ENCODE results near the gene PLAGL1. TPM values are rescaled to one million over a fixed set of nuclear protein-coding genes. Genes with fewer than 3 reads are reported as not detected.
"Not testable (repeated sequence)": the region's sequence is repeated elsewhere in the genome, so short reads cannot be mapped to it uniquely, and the experiment has no call there.

The PLAGL1 gene
- total and polyA plus RNA-seq, 3 experiments from 2014 or later: 2.3 to 18.8 (median 17.8) TPM

GRCh38 chr6:143928853-143929252 is 79.2 kb downstream of the PLAGL1 start:
- Histone ChIP-seq H3K4me3 (ENCODE audit: low read length) (no peak overlapping the region), H3K4me1 (ENCODE audit: insufficient read depth, low read length) (no peaks in the 10 kb centered on the region), H3K27ac (ENCODE audit: low read depth, low read length) (no peak overlapping the region), H3K36me3 (ENCODE audit: insufficient read depth, low read length) (no peaks in the 10 kb centered on the region), H3K27me3 (ENCODE audit: insufficient read depth, low read length, poor library complexity, severe bottlenecking) (no peaks in the 10 kb centered on the region), H3K9me3 (ENCODE audit: low read length) (no peaks in the 10 kb centered on the region)
- CTCF ChIA-PET: no interaction called here
- no peak for DNase-seq
- peaks cover 12 to 23% (median 17%) of the 10 kb centered on the region in 5 donors for H3K9me3 Mint-ChIP-seq
- H3K4me1 Mint-ChIP-seq: no peaks in the 10 kb centered on the region
- H3K27ac Mint-ChIP-seq: no peak overlapping the region
- H3K4me3 Mint-ChIP-seq: no peak overlapping the region
- peaks cover 2 to 28% of the 10 kb centered on the region in 2 donors for H3K27me3 Mint-ChIP-seq
- POLR2A ChIA-PET: no interaction called here
- peaks cover 1 to 38% (median 3%) of the 10 kb centered on the region in 3 donors for H3K36me3 Mint-ChIP-seq

GRCh38 chr6:143917026-143917425 is 91.0 kb downstream of the PLAGL1 start:
- H3K4me1 ChIP-seq (ENCODE audit: insufficient read depth, low read length); H3K27me3 ChIP-seq (ENCODE audit: insufficient read depth, low read length, poor library complexity, severe bottlenecking); DNase-seq; H3K4me1 Mint-ChIP-seq; H3K27ac ChIP-seq (ENCODE audit: low read depth, low read length); H3K36me3 ChIP-seq (ENCODE audit: insufficient read depth, low read length); H3K27ac Mint-ChIP-seq; H3K9me3 ChIP-seq (ENCODE audit: low read length); POLR2A ChIA-PET; H3K4me3 Mint-ChIP-seq; H3K27me3 Mint-ChIP-seq; H3K4me3 ChIP-seq (ENCODE audit: low read length): not testable (repeated sequence)
- CTCF ChIA-PET: interaction anchor here (0.6 kb wide), 1 partner anchor 155 kb away, joined by 3 read pairs; no protein-coding TSS in a partner anchor
- peaks cover 22 to 37% (median 28%) of the 10 kb centered on the region in 5 donors for H3K9me3 Mint-ChIP-seq
- peaks cover 1 to 42% (median 7%) of the 10 kb centered on the region in 3 donors for H3K36me3 Mint-ChIP-seq

- DNase-seq: no peak
- Mint-ChIP-seq H3K4me3 (no peak overlapping the region), H3K27ac (no peak overlapping the region), H3K4me1 (no peaks in the 10 kb centered on the region), H3K36me3 (peaks cover 4 to 62% (median 5%) of the 10 kb centered on the region in 3 donors), H3K9me3 (peaks cover 22 to 37% (median 31%) of the 10 kb centered on the region in 5 donors), H3K27me3 (peaks cover 9 to 12% of the 10 kb centered on the region in 2 donors)
- Histone ChIP-seq H3K27me3 (ENCODE audit: insufficient read depth, low read length, poor library complexity, severe bottlenecking) (no peaks in the 10 kb centered on the region), H3K9me3 (ENCODE audit: low read length) (no peaks in the 10 kb centered on the region), H3K36me3 (ENCODE audit: insufficient read depth, low read length) (no peaks in the 10 kb centered on the region), H3K4me1 (ENCODE audit: insufficient read depth, low read length) (no peaks in the 10 kb centered on the region), H3K27ac (ENCODE audit: low read depth, low read length) (no peak overlapping the region), H3K4me3 (ENCODE audit: low read length) (no peak overlapping the region)
- CTCF ChIA-PET: no interaction called here
- POLR2A ChIA-PET: no interaction called here
Observed at GRCh38 chr6:143912671-143913070, 95.4 kb downstream of the PLAGL1 start.

- H3K4me1 ChIP-seq (ENCODE audit: insufficient read depth, low read length): no peaks in the 10 kb centered on the region
- ChIA-PET POLR2A (no interaction called here), CTCF (no interaction called here)
- no peaks in the 10 kb centered on the region for H3K9me3 ChIP-seq (ENCODE audit: low read length)
- DNase-seq: no peak
- H3K9me3 Mint-ChIP-seq: peaks cover 21 to 32% (median 25%) of the 10 kb centered on the region in 5 donors
- H3K36me3 ChIP-seq (ENCODE audit: insufficient read depth, low read length): no peaks in the 10 kb centered on the region
- H3K27ac Mint-ChIP-seq: no peak overlapping the region
- no peaks in the 10 kb centered on the region for H3K27me3 ChIP-seq (ENCODE audit: insufficient read depth, low read length, poor library complexity, severe bottlenecking)
- H3K4me3 ChIP-seq (ENCODE audit: low read length): no peak overlapping the region
- no peak overlapping the region for H3K4me3 Mint-ChIP-seq
- H3K27me3 Mint-ChIP-seq: peaks cover 9 to 12% of the 10 kb centered on the region in 2 donors
- no peaks in the 10 kb centered on the region for H3K4me1 Mint-ChIP-seq
- peaks cover 2 to 53% (median 4%) of the 10 kb centered on the region in 3 donors for H3K36me3 Mint-ChIP-seq
- no peak overlapping the region for H3K27ac ChIP-seq (ENCODE audit: low read depth, low read length)
Observed at GRCh38 chr6:143911028-143911427, 97.0 kb downstream of the PLAGL1 start.

- Histone ChIP-seq H3K9me3 (ENCODE audit: low read length) (no peaks in the 10 kb centered on the region), H3K27ac (ENCODE audit: low read depth, low read length) (no peak overlapping the region), H3K36me3 (ENCODE audit: insufficient read depth, low read length) (no peaks in the 10 kb centered on the region), H3K4me3 (ENCODE audit: low read length) (no peak overlapping the region), H3K27me3 (ENCODE audit: insufficient read depth, low read length, poor library complexity, severe bottlenecking) (no peaks in the 10 kb centered on the region), H3K4me1 (ENCODE audit: insufficient read depth, low read length) (no peaks in the 10 kb centered on the region)
- H3K9me3 Mint-ChIP-seq: peaks cover 0 to 2% (median 0%) of the 10 kb centered on the region in 5 donors
- no peak overlapping the region for H3K4me3 Mint-ChIP-seq
- peaks cover 0 to 8% (median 2%) of the 10 kb centered on the region in 3 donors for H3K4me1 Mint-ChIP-seq
- no peaks in the 10 kb centered on the region for H3K27me3 Mint-ChIP-seq
- H3K27ac Mint-ChIP-seq: no peak overlapping the region
- DNase-seq: no peak
- ChIA-PET POLR2A (no interaction called here), CTCF (no interaction called here)
- H3K36me3 Mint-ChIP-seq: peaks cover 0 to 8% (median 0%) of the 10 kb centered on the region in 3 donors
Observed at GRCh38 chr6:143902827-143903226, 105.2 kb downstream of the PLAGL1 start.

- Histone ChIP-seq H3K27ac (ENCODE audit: low read depth, low read length) (no peak overlapping the region), H3K4me1 (ENCODE audit: insufficient read depth, low read length) (no peaks in the 10 kb centered on the region), H3K36me3 (ENCODE audit: insufficient read depth, low read length) (no peaks in the 10 kb centered on the region), H3K4me3 (ENCODE audit: low read length) (no peak overlapping the region), H3K9me3 (ENCODE audit: low read length) (no peaks in the 10 kb centered on the region), H3K27me3 (ENCODE audit: insufficient read depth, low read length, poor library complexity, severe bottlenecking) (no peaks in the 10 kb centered on the region)
- no peak for DNase-seq
- H3K27ac Mint-ChIP-seq: peak overlapping the region in 1 of 8 donors; percentile 10
- peaks cover 0 to 8% (median 2%) of the 10 kb centered on the region in 3 donors for H3K4me1 Mint-ChIP-seq
- no peak overlapping the region for H3K4me3 Mint-ChIP-seq
- H3K27me3 Mint-ChIP-seq: peaks cover 0 to 1% of the 10 kb centered on the region in 2 donors
- H3K36me3 Mint-ChIP-seq: peaks cover 0 to 8% (median 0%) of the 10 kb centered on the region in 3 donors
- H3K9me3 Mint-ChIP-seq: peaks cover 0 to 2% (median 0%) of the 10 kb centered on the region in 5 donors
- ChIA-PET POLR2A (no interaction called here), CTCF (no interaction called here)
Observed at GRCh38 chr6:143901885-143902750, 105.9 kb downstream of the PLAGL1 start.

- Mint-ChIP-seq H3K4me3 (no peak overlapping the region), H3K36me3 (peaks cover 0 to 7% (median 0%) of the 10 kb centered on the region in 3 donors), H3K9me3 (no peaks in the 10 kb centered on the region), H3K27me3 (peaks cover 0 to 1% of the 10 kb centered on the region in 2 donors), H3K27ac (no peak overlapping the region), H3K4me1 (peaks cover 0 to 12% (median 2%) of the 10 kb centered on the region in 3 donors)
- H3K27ac ChIP-seq (ENCODE audit: low read depth, low read length): no peak overlapping the region
- no peaks in the 10 kb centered on the region for H3K27me3 ChIP-seq (ENCODE audit: insufficient read depth, low read length, poor library complexity, severe bottlenecking)
- no peaks in the 10 kb centered on the region for H3K36me3 ChIP-seq (ENCODE audit: insufficient read depth, low read length)
- POLR2A ChIA-PET: no interaction called here
- DNase-seq: no peak
- CTCF ChIA-PET: no interaction called here
- no peaks in the 10 kb centered on the region for H3K4me1 ChIP-seq (ENCODE audit: insufficient read depth, low read length)
- no peak overlapping the region for H3K4me3 ChIP-seq (ENCODE audit: low read length)
- no peaks in the 10 kb centered on the region for H3K9me3 ChIP-seq (ENCODE audit: low read length)
Observed at GRCh38 chr6:143900358-143900757, 107.7 kb downstream of the PLAGL1 start.

- Mint-ChIP-seq H3K27ac (no peak overlapping the region), H3K4me1 (peaks cover 0 to 4% (median 0%) of the 10 kb centered on the region in 3 donors), H3K36me3 (peaks cover 0 to 4% (median 0%) of the 10 kb centered on the region in 3 donors), H3K9me3 (no peaks in the 10 kb centered on the region), H3K27me3 (peaks cover 0 to 1% of the 10 kb centered on the region in 2 donors), H3K4me3 (no peak overlapping the region)
- Histone ChIP-seq H3K4me3 (ENCODE audit: low read length) (no peak overlapping the region), H3K36me3 (ENCODE audit: insufficient read depth, low read length) (no peaks in the 10 kb centered on the region), H3K4me1 (ENCODE audit: insufficient read depth, low read length) (no peaks in the 10 kb centered on the region), H3K27me3 (ENCODE audit: insufficient read depth, low read length, poor library complexity, severe bottlenecking) (no peaks in the 10 kb centered on the region), H3K9me3 (ENCODE audit: low read length) (no peaks in the 10 kb centered on the region), H3K27ac (ENCODE audit: low read depth, low read length) (no peak overlapping the region)
- DNase-seq: no peak
- ChIA-PET CTCF (no interaction called here), POLR2A (no interaction called here)
Observed at GRCh38 chr6:143896126-143896860, 111.8 kb downstream of the PLAGL1 start.
